SHP77 treated with DMSO at 0.1 percent for 48 hours (cell line): ENCODE results near the gene NELFB.

ENCODE experiments used
- DNase-seq: peaks from one replicate; lab custom pipeline; 2025; lab: John Stamatoyannopoulos, UW

The NELFB gene

DNA sequence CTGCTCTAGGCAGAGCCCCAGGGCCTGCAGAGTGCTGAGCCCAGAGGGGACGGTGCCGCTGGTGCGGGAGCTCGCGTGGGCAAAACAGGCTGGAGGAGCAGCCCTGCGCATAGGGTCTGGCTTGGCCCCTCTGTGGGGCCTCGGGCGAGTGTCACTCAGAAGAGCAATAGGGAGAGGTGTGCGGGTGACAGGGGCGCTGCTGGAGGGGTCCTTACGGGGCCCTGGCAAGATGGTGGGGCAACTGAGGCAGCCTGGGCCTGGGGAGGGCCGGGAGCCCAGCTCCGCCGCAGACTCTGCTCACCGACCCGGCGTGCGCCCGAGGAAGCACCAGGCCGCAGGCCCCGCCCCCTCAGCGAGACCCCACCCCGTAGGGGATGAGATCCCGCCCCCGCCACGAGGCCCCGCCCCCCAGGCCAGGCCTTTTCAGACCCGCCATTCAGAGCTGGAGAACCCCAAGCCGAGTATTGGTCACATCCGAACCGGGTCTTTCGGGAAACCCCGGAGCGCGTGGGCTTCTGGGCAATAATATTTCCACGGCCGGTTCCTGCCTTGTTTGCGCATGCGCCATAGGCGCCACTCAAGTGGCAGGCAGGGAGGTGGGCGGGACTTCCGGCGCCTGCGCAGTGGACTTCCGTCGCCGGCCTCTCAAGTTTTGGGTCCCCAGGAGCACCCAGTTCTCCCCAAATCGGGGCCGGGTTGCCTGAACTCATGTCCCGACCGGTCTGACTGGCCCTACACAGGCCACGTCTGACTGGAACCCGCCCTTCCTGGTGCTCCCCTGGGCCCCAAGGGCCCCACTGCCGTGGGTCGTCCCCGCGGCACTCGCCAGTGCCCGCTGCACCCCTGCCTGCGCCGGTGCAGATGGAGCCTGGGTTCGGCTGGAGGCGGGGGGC, 31.8 kb upstream of the NELFB start:
- DNase-seq = peak; percentile 79

DNA sequence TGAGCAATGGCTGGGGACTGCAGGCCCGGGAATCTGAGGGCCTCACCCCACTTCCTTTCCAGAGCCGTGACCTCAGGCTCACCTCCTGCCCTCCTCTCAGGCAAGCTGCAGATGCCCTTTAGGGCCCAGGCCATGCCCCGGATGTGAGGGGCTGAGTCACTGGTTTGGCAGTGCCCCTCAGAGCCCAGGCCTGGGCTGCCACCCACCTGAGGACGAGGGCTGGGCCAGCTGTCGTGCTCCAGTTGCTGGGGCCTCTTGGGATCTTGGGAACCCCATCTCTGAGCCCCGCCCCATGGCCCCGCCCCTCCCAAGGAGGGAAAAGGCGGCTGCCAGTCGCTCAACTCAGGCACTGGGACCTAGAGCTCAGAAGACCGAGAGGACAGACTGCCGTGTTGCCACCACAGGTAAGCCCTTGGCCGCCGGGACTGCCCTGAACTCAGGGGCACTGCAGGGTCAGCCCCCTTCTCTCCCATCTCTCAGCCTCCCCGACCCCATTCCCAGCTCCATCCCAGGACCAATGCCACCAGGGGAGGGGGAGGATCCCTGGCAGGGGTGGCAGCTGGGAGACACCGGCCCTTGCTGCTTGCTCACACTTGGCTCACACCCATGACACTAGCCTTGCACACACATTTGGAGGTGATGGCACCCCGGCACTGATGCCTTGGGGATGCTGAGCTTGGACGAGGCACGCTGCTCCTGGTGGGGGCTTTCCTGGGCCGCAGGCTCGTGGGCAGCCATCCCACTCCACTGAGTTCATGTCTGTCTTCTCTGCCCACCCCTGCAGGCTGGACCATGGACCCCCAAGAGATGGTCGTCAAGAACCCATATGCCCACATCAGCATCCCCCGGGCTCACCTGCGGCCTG, 30.1 kb upstream of the NELFB start, which contains the start of gene CYSRT1:
TSS of gene CYSRT1 (plus strand) at position 345 of the 865 bp plus-strand sequence. CDS start at position 793, 448 bp downstream.
- no peak for DNase-seq

DNA sequence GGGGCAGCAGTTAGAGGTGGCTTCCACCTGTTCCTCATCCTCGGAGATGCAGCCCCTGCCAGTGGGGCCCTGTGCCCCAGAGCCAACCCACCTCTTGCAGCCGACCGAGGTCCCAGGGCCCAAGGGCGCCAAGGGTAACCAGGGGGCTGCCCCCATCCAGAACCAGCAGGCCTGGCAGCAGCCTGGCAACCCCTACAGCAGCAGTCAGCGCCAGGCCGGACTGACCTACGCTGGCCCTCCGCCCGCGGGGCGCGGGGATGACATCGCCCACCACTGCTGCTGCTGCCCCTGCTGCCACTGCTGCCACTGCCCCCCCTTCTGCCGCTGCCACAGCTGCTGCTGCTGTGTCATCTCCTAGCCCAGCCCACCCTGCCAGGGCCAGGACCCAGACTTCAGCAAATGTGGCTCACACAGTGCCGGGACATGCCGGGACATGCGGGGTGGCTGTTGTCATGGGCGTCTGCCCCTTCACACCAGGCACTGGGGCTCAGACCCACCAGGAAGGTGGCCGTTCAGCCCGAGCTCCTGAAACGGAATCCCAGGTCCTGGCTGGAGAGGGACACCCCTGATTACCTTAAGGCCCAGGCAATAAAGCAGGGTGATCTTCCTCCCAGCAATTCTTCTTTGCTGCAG, 29.3 kb upstream of the NELFB start:
- DNase-seq = no peak

DNA sequence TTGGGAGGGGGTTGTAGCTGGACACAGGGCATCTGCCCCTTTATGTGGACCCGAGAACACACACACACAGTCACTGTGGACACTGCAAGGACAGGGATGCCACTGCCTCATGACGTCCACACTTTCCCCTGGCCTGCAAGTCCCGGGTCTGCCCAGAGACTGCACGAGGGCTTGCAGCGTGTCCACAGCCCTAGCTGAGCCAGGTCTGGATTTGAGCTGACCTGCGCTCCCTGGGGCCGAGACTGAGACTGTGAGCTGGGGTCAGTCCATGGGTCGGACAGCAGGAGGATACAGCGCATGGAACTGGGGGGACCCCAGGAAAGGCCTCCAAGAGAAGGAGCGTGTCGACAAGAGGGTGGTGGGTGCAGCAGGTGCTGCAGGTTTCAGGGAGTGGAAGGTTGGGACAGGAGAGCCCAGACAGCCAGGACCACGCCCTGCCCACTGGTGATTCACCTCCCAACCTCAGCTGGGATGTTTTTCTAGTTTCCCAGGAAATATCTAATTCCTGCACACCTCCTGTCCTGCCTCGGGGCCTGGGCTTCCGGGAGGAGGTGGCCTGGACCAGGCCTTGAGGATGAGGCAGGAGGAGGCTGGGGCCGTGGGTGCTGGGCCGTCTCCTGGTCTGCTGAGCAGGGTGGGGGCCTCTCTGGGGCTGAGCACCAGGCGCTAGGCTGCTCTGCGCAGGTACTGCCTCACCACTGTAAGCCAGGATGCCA, 28.6 kb upstream of the NELFB start:
- no peak for DNase-seq

DNA sequence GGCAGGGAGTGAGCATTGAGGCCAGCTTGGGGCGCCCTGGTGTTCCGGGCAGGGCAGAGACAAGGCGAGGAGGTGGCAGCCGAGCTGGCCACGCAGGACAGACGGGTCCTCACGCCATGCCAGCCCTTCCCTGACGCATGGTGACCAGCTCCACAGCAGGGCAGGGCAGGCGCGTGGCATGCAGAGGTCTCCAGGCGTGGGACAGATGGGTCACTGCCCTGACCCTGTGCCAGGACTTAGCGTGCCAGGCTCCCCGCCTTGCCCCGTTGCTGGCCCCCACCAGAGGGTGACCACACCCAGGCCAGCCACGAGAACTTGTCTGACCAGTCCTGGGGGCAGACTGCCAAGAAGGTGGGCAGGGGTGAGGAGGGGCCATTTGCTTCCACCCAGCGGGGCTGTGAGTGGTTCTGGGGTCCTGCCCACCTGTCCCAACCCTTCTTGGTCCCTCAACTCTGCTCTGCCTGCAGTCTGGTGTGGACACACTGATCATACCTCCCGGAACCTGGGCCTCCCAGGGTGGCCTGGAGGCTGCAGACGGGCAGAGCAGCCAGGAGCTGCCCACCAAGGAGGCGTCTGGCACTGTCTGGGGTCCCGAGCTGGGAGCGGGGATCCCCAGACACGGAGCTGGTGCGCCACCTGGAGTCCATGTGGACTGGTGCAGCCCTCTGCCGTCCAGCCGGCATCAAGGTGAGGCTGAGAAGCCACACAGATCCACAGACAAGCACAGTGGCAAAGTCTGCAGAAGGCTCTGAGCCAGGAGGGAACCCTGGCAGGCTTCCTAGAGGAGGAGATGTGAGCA, 27.9 kb upstream of the NELFB start, which contains the start of gene RNF224:
TSS of gene RNF224 (plus strand) at position 449 of the 799 bp plus-strand sequence. CDS start 834 bp downstream, outside the sequence.
- DNase-seq = peak; percentile 23

DNA sequence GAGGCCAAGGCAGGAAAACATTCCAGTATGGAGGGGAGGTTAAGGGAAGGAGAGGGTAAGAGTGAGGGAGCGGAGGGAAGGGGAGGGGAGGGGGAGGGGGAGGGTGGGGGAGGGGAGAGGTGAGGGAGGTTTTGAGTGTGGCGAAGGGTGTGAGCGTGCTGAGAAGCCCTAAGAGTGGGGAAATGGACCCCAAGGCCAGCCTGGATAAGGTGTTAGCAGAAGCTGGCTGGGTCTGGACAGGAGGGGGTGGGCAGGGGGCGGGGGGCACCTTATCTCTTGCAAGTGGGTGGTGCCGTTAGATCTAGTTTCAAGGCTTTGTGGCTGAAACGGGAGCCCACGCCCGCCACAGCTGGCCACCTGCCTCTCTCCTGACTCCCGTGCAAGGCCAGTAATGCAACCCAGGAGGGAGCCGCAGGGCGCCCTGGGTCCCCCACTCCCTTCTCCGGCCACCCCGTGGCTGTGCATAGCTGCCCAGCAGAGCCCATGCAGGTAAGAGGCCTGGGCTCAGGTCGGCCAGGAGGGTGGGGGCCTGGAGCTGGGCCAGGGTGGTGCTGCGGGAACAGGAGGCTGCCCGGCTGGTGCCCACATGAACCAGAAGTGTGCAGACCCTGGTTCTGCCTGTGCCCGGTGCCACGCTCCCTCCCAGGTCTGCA, 27.1 kb upstream of the NELFB start:
- no peak for DNase-seq

DNA sequence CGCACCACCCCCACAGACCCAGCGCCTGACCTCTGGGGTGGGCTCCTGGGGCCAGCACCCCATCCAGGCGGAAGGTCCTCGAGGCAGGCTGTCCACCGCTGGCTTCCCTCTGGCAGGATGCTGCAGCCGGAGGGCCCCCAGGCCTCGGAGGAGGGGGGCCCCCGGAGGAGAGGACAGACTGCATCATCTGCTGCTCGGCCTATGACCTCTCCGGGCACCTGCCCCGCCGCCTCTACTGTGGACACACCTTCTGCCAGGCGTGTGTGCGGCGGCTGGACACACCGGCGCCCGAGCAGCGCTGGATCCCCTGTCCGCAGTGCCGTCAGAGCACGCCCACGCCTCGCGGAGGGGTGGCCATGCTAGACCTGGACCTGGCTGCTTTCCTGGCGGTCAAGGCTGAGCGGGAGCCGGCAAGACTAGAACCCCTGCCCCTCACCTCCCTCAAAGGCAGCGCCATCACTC, 26.6 kb upstream of the NELFB start:
- DNase-seq = no peak

DNA sequence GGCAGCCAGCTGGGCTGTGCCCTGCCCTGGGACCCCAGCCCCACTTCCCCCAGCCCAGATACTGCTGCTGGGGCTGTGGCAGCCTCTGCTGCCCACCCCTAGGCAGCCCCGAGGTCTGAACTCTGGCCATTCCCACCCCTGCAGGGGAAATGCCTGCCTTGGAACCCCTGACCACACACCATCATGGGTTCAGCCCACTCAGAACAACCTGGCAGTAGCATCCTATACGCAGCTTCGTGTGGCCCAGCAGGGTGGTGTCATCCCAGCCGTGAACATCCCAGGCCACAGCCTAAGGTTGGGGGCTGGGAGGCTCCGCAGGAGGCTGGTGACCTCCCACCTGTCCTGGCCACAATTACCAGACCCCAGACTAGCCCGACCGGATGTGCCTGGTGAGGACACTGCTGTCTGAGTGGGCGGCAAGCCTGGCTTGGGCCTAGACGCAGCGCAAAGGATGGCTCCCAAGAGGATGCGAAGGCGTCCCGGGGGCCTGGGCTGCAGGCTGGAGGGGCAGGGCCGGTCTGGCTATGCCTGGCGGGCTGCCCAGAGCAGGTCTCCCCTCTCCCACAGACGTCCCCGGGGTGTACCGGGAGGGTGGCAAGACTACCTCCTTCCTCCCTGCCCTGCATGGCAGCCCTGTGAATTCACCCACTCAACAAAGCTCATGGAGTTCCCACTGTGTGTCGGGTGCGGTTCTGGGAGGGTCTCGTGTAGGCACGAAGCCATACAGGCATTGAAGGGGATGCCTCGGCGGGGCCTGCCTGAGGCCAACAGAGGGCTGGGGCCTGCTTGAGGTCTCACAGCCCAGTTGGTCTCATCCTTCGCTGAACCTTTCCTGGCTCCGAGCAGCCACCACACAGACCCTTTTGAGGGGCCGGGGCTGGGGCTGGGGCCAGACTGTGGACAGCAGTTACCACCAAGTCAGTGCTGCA, 25.9 kb upstream of the NELFB start:
- no peak for DNase-seq

DNA sequence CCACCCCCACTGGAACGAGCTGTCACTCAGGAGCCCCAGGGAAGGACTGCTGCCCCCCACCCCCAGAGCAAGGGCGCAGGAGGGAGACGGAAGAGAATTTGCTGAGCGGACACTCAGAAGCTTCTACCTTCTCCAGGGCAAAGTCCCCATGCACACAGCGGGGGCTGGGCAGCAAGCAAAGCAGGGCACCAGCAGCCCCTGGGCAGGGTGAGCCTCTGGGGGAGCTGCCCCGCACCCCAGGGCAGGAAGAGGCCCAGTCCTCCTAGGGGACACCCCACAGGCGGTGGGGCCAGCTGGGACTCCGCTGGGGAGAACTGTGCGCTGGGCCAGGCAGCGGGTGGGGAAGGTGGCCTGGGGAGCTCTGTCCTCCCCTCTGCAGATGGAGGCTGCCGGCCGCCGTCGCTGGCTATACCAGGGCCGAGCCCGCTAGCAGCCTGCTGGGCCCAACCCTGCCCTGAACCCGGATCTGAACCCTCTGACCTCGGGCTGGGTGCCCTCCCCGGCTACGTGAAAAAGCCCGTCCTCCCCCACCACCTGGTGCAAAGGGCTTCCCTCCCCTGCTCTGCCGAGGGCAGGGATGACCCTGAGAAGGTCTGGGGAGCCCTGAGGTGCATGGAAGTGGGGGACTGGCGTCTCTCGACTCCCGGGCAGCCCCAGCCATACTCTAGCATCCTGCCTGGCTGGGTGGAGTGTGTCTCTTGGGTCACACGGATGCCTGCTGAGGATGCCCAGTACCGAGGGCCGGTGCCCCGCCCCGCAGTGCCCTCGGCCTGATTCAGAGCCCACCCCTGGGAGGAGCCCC, 25.0 kb upstream of the NELFB start:
- no peak for DNase-seq

DNA sequence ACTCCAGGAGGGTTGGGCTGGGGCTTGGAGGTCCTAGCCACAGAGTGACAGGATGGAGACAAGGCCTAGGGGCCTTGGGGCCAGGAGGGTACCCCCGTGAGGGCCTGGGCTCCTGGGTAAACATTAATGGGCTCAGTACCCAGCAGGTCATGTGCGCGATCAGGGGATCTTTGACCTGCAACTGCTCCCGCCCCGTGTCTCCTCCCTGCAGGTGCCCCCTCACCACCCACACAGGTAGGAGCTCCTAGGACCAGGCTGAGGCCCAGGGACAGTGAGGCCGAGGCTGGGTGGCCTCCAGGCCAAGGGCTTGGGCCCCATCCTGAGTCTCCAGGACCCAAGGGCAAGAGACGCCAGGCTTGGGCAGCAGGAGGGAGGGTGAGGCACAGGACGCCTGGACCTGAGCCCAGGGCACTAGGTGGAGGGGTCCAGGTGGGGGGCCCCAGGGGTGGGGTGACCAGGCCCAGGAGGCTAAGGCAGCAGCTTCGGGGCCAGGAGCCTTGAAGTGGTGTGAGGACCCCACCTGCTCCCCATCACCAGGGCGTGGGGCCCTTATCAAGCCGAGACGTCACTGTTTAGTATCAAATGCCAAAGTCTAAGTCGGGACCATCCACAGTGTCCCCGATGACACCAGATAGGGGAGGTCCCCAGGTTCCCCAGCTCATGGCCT, 24.3 kb upstream of the NELFB start, which contains the start of gene SLC34A3:
TSS of gene SLC34A3 (plus strand) at position 197 of the 667 bp plus-strand sequence. CDS start 802 bp downstream, outside the sequence.
- no peak for DNase-seq

DNA sequence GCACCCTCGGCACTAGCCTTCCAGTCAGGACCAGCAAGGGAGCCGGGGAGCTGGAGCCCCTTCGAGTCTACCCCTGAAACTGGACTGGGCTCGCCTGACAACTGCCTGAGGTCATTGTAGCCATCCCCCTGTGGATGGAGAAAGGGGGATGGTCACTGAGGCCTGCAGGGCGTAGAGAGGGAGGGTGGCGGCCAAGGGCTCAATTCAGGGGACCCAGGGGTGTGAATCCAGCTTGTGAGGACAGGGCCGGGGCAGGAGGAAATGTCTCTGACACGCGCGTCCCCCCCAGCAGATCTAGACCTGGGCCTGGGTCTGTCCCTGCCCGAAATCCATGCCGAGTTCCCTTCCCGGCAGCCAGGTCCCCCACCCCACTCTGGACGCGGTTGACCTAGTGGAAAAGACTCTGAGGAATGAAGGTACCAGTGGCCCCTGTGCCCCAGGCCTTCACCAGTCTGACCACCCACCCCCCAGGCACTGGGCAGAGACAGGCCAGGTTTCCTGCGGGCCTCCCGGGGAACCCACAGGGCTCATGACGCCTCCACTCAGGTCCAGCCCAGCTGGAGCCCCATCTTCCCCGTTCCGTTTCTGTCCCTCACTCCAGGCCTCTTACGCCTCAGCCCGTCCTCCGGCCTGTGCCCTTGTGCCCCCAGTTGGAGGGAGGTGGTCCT, 23.6 kb upstream of the NELFB start:
- no peak for DNase-seq

DNA sequence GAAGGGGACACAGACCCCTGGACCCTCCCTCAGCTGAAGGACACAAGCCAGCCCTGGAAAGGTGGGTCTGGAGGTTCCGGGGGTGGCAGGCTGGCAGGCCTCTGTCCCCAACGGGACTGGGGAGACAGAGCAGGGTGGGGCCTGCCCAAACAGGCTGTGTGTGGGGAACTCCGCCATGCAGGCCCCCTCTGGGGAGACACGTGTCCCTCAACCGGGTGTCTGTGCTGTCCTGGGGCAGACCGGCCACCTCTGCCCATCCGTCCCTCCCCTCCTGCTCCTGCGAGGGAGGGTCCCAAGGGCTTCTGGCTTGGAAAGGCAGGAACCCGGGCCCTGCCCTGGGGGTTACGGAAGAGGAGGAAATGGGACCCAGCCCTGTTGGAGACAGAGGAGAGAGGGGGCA, 23.0 kb upstream of the NELFB start:
- DNase-seq = no peak

DNA sequence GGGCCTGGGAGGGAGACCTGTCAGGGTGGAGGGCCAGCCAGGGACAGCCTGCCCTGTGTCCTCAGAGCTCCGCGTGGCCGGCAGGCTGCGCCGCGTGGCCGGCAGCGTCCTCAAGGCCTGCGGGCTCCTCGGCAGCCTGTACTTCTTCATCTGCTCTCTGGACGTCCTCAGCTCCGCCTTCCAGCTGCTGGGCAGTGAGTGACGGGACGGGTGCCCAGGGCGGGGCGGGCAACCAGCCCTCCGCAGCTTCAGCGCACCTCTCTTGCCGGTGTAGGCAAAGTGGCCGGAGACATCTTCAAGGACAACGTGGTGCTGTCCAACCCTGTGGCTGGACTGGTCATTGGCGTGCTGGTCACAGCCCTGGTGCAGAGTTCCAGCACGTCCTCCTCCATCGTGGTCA, 22.6 kb upstream of the NELFB start:
- DNase-seq = no peak

DNA sequence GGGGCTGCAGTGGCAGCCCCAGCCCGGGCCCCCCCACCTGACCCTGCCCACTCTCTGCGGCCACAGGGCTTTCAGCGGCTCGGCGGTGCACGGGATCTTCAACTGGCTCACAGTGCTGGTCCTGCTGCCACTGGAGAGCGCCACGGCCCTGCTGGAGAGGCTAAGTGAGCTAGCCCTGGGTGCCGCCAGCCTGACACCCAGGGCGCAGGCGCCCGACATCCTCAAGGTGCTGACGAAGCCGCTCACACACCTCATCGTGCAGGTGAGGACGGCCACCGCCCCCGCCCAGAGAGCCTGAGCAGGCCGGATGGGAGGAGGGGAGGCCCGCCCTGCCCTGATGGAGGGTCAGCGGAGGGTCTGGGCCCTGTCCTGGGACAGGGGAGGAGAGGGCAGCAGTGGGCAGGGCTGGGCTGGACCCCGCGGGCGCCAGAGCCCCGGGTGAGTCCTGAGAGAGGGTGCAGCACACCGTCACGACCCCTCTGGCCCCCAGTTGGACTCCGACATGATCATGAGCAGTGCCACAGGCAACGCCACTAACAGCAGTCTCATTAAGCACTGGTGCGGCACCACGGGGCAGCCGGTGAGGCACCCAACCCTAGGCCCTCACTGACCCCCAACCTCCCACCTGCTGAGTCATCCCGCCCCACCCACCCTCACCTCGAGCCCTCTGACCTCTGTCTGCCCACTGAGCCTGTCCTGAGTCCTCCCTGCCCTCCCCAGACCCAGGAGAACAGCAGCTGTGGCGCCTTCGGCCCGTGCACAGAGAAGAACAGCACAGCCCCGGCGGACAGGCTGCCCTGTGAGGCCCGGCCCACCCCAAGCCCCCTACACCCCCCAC, 21.8 kb upstream of the NELFB start:
- no peak for DNase-seq

DNA sequence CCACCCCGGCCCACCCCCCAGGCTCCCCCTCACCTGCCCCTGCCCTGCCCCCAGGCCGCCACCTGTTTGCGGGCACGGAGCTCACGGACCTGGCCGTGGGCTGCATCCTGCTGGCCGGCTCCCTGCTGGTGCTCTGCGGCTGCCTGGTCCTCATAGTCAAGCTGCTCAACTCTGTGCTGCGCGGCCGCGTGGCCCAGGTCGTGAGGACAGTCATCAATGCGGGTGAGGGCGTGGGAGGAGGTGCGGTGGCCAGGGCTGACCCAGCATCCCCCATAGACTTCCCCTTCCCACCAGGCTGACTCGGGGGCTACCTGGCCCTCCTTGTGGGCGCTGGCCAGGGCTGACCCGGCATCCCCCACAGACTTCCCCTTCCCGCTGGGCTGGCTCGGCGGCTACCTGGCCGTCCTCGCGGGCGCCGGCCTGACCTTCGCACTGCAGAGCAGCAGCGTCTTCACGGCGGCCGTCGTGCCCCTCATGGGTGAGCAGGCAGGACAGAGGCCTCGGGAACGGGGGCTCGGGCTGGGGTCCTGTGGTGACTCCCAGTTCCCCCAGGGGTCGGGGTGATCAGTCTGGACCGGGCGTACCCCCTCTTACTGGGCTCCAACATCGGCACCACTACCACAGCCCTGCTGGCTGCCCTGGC, 21.0 kb upstream of the NELFB start:
- no peak for DNase-seq
